HepG2 (cell line): ENCODE measurements around the gene PCNX4. TPM values are rescaled to one million over a fixed set of nuclear protein-coding genes. Genes with fewer than 3 reads are reported as not detected.

Source experiments
- ATAC-seq: fragments of 200-7000 bp; cut with Tn5 transposase; 3 replicates; pipeline ENCODE4 v1.9.1; 2020; ENCODE audit warnings: mild to moderate bottlenecking, moderate library complexity
- BruUV-seq: library from RNA; stranded (reverse); fragments of 400-500 nt; replicated peaks from 2 replicates; lab custom pipeline; 2021; lab: Mats Ljungman, UMichigan
- CTCF ChIA-PET: fragments of 300-600 bp; formaldehyde crosslinking; extraction: SDS; loops from one replicate; lab custom pipeline; 2021; ENCODE audit warnings: low total read pairs, inconsistent platforms, low intra/inter-chr PET ratio; lab: Yijun Ruan, JAX
- POLR2A ChIA-PET: fragments of 350-600 bp; sonication (Branson Sonifier 250); formaldehyde crosslinking; loops from one replicate; lab custom pipeline; 2020; ENCODE audit warnings: antibody characterized with exemption, inconsistent platforms; lab: Yijun Ruan, JAX
- DNase-seq: peaks from one replicate; pipeline ENCODE4 v3.0.0-alpha.2; 2015; ENCODE audit warnings: low spot score
- FAIRE-seq: peaks from 3 replicates; lab custom pipeline; 2011; peaks lifted over from hg19 to GRCh38; lab: Jason Lieb, UNC
- H2AFZ ChIP-seq: one replicate; pipeline ENCODE4 v1.6.1; 2011; ENCODE audit warnings: low read length, inconsistent platforms
- H3K27ac ChIP-seq: fragments of 300-600 bp; 3 replicates; pipeline ENCODE4 v1.8.0; 2011; ENCODE audit warnings: mixed run types, mild to moderate bottlenecking, mixed read lengths, low read length, inconsistent platforms; ENCODE audit not compliant: insufficient read depth; ENCODE audit errors: extremely low read length
- H3K27me3 ChIP-seq, 2 experiments: fragments of 200-600 bp in 1 of 2; 2 replicates in 1 of 2; 3 replicates in 1 of 2; pipeline versions ENCODE4 v1.6.0 to v1.8.0; 2011; ENCODE audit warnings: low read length in 2 of 2, mild to moderate bottlenecking in 2 of 2, moderate library complexity in 2 of 2, inconsistent platforms in 1 of 2; ENCODE audit not compliant: insufficient read depth in 2 of 2, control insufficient read depth in 1 of 2
- H3K36me3 ChIP-seq, 2 experiments: fragments of 200-600 bp in 1 of 2; replicated peaks in 1 of 2; 2 replicates in 1 of 2; 3 replicates in 1 of 2; pipeline versions ENCODE4 v1.5.1 to v1.8.0; 2011; ENCODE audit warnings: low read length in 2 of 2, inconsistent platforms in 1 of 2; ENCODE audit not compliant: insufficient read depth in 2 of 2, control insufficient read depth in 1 of 2
- H3K4me1 ChIP-seq: 2 replicates; pipeline ENCODE4 v1.5.1; 2012; ENCODE audit warnings: low read length, inconsistent platforms; ENCODE audit not compliant: insufficient read depth
- H3K4me2 ChIP-seq: 2 replicates; pipeline ENCODE4 v1.6.0; 2011; ENCODE audit warnings: low read depth, low read length, inconsistent platforms
- H3K4me3 ChIP-seq, 3 experiments: fragments of 200-600 bp in 1 of 3; sonication (generic), shearing (Covaris generic) in 1 of 3; replicated peaks in 1 of 3; 2 replicates each; pipeline ENCODE4 v1.5.1; 2011 to 2016; ENCODE audit warnings: low read length in 3 of 3, inconsistent platforms in 2 of 3, low read depth in 2 of 3, mild to moderate bottlenecking in 2 of 3, control low read depth in 1 of 3, mixed read lengths in 1 of 3; ENCODE audit not compliant: insufficient read depth in 1 of 3
- H3K79me2 ChIP-seq: one replicate; pipeline ENCODE4 v1.6.1; 2011; ENCODE audit warnings: low read length, inconsistent platforms; ENCODE audit not compliant: insufficient read depth
- H3K9ac ChIP-seq: 2 replicates; pipeline ENCODE4 v1.6.0; 2011; ENCODE audit warnings: mild to moderate bottlenecking, low read depth, low read length, inconsistent platforms; ENCODE audit not compliant: insufficient read depth
- H3K9me3 ChIP-seq: 2 replicates; pipeline ENCODE4 v1.5.1; 2012; ENCODE audit warnings: mild to moderate bottlenecking, low read length
- H4K20me1 ChIP-seq: 2 replicates; pipeline ENCODE4 v1.6.0; 2011; ENCODE audit warnings: inconsistent platforms, mild to moderate bottlenecking, low read length, moderate library complexity; ENCODE audit not compliant: insufficient read depth
- HNF4A ChIP-seq: sonication (generic); formaldehyde crosslinking; IDR thresholded peaks from 2 replicates; pipeline ENCODE4 v1.4.0; 2020; ENCODE audit warnings: missing genetic modification reagents
- ZNF776 ChIP-seq: sonication (generic); formaldehyde crosslinking; IDR thresholded peaks from 2 replicates; pipeline ENCODE4 v1.4.0; 2020; ENCODE audit warnings: mild to moderate bottlenecking, missing genetic modification reagents
- WGBS: methylation state at CpG from one replicate; pipeline ENCODE4 v1.1.6; 2017; ENCODE audit warnings: low lambda C conversion rate; 5-methylcytosine and 5-hydroxymethylcytosine counted together
- in situ Hi-C: cut with HindIII; loops from 2 replicates; pipeline ENCODE4 v1.10.0; 2017; ENCODE audit warnings: low pct_unique_long_range_greater_than_20kb; ENCODE audit not compliant: extremely low pct_ligation_motif_present
- intact Hi-C: fragments of 100-400 bp; cut with micrococcal nuclease; formaldehyde crosslinking; loops from one replicate; pipeline ENCODE4 v1.10.0; 2022; ENCODE audit not compliant: unreplicated experiment
- polyA plus RNA-seq, 8 experiments: library from polyadenylated mRNA; depleted of rRNA in 3 of 8; stranded (reverse) in 7 of 8; unstranded in 1 of 8; fragments of >200 nt; fragmentation: Illumina TruSeq in 4 of 8; extraction: Trizol in 4 of 8; gene quantifications; 2 replicates each; pipeline versions ENCODE4 v1.2.1 to v1.2.3, GENCODE V29; 2011 to 2016; ENCODE audit warnings: low read depth in 4 of 8, missing spikeins in 1 of 8, mixed read lengths in 1 of 8; ENCODE audit not compliant: insufficient read depth in 1 of 8
- total RNA-seq, 5 experiments: library from RNA; depleted of rRNA; stranded (reverse); fragments of >200 nt; fragmentation: Illumina TruSeq; extraction: Trizol; gene quantifications; 2 replicates each; pipeline ENCODE4 v1.2.3, GENCODE V29; 2016; ENCODE audit warnings: low read depth in 1 of 5
- TF ChIP-seq, protein P1 (sequence below): IDR thresholded peaks from 2 replicates; pipeline ENCODE4 v1.6.1; 2018; ENCODE audit warnings: missing genetic modification reagents, mild to moderate bottlenecking, missing compliant biosample characterization
- TF ChIP-seq, protein P2 (sequence below): fragments of 450-650 bp; IDR thresholded peaks from 2 replicates; pipeline ENCODE4 v1.6.1; 2017; ENCODE audit warnings: mild to moderate bottlenecking
- TF ChIP-seq, protein P3 (sequence below): sonication (generic); formaldehyde crosslinking; IDR thresholded peaks from 2 replicates; pipeline ENCODE4 v1.8.0; 2022; ENCODE audit warnings: missing genetic modification reagents, mild to moderate bottlenecking, moderate library complexity, borderline replicate concordance

Gene PCNX4
- total and polyA plus RNA-seq, 2 of the 13 experiments (the other 11 are each of a cell fraction or from before 2014, with no cell fraction given) = 28.6 to 43.0 TPM

DNA sequence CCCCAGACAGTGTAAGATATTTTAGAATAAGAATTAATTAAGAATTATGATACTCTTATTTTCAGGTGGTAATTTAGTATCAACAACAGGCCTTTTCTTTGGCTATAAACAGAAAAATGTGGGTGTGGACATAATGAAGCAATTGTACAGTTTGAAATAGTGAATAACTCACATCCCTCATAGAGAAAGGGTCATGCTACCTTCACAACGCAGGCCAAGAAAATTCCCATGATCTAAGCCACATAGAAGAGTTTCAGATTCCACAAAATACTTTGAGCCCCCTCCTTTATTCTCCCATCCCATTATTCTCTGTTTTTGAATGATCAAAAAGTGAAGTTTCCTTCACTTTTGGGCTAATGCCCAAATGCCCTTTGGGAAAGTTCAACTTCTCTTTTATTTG lies 97.0 kb downstream of the PCNX4 start:
- Histone ChIP-seq H3K36me3 (no peaks in the 10 kb centered on the region), H3K9ac (no peak overlapping the region), H3K27ac (no peak overlapping the region), H3K79me2 (no peaks in the 10 kb centered on the region), H3K27me3 (no peaks in the 10 kb centered on the region), H3K4me3 (no peak overlapping the region), H3K9me3 (no peaks in the 10 kb centered on the region), H4K20me1 (no peaks in the 10 kb centered on the region), H2AFZ (no peak overlapping the region), H3K4me1 (peaks cover 4% of the 10 kb centered on the region; the same call in 1 of the 2 replicates), H3K4me2 (no peak overlapping the region)
- 0% methylated on average over 1 of the region's 1 CpG for WGBS
- TF ChIP-seq, protein P1, sequence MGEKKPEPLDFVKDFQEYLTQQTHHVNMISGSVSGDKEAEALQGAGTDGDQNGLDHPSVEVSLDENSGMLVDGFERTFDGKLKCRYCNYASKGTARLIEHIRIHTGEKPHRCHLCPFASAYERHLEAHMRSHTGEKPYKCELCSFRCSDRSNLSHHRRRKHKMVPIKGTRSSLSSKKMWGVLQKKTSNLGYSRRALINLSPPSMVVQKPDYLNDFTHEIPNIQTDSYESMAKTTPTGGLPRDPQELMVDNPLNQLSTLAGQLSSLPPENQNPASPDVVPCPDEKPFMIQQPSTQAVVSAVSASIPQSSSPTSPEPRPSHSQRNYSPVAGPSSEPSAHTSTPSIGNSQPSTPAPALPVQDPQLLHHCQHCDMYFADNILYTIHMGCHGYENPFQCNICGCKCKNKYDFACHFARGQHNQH (CRISPR knock-in tag) = no peak
- TF ChIP-seq HNF4A (CRISPR knock-in tag) (no peak), ZNF776 (CRISPR knock-in tag) (no peak)
- TF ChIP-seq, protein P2, sequence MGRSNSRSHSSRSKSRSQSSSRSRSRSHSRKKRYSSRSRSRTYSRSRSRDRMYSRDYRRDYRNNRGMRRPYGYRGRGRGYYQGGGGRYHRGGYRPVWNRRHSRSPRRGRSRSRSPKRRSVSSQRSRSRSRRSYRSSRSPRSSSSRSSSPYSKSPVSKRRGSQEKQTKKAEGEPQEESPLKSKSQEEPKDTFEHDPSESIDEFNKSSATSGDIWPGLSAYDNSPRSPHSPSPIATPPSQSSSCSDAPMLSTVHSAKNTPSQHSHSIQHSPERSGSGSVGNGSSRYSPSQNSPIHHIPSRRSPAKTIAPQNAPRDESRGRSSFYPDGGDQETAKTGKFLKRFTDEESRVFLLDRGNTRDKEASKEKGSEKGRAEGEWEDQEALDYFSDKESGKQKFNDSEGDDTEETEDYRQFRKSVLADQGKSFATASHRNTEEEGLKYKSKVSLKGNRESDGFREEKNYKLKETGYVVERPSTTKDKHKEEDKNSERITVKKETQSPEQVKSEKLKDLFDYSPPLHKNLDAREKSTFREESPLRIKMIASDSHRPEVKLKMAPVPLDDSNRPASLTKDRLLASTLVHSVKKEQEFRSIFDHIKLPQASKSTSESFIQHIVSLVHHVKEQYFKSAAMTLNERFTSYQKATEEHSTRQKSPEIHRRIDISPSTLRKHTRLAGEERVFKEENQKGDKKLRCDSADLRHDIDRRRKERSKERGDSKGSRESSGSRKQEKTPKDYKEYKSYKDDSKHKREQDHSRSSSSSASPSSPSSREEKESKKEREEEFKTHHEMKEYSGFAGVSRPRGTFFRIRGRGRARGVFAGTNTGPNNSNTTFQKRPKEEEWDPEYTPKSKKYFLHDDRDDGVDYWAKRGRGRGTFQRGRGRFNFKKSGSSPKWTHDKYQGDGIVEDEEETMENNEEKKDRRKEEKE = no peak
- TF ChIP-seq, protein P3, sequence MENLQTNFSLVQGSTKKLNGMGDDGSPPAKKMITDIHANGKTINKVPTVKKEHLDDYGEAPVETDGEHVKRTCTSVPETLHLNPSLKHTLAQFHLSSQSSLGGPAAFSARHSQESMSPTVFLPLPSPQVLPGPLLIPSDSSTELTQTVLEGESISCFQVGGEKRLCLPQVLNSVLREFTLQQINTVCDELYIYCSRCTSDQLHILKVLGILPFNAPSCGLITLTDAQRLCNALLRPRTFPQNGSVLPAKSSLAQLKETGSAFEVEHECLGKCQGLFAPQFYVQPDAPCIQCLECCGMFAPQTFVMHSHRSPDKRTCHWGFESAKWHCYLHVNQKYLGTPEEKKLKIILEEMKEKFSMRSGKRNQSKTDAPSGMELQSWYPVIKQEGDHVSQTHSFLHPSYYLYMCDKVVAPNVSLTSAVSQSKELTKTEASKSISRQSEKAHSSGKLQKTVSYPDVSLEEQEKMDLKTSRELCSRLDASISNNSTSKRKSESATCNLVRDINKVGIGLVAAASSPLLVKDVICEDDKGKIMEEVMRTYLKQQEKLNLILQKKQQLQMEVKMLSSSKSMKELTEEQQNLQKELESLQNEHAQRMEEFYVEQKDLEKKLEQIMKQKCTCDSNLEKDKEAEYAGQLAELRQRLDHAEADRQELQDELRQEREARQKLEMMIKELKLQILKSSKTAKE (CRISPR knock-in tag) = no peak
- ChIA-PET POLR2A (no interaction called here), CTCF (no interaction called here)
- FAIRE-seq (no peak), DNase-seq (no peak), ATAC-seq (no peak)
- no TSS peak for BruUV-seq
- in situ Hi-C loops (loop anchor here (25.0 kb wide), 1 partner anchor 676 kb away; no protein-coding TSS in a partner anchor), intact Hi-C loops (loop anchor here (10.0 kb wide), 1 partner anchor 376 kb away; no protein-coding TSS in a partner anchor)
